ENCODE results near the gene ZFYVE16. TPM values are rescaled to one million over a fixed set of nuclear protein-coding genes. Genes with fewer than 3 reads are reported as not detected.

Gene ZFYVE16
- total RNA-seq, 1 donor from 2014 or later: 113 TPM

- H3K9me3 ChIP-seq (ENCODE audit: low read depth): no peaks in the 10 kb centered on the region
- no peaks in the 10 kb centered on the region for H3K79me2 ChIP-seq (ENCODE audit: low read depth)
- H3K9ac ChIP-seq: no peak overlapping the region
- peak overlapping the region; percentile 39 for H3K27ac ChIP-seq
- Mint-ChIP-seq H3K36me3 (peaks cover 1% of the 10 kb centered on the region), H3K27ac (no peak overlapping the region), H3K4me1 (no peaks in the 10 kb centered on the region), H3K27me3 (ENCODE audit: insufficient read depth, low read depth) (no peaks in the 10 kb centered on the region), H3K9me3 (no peaks in the 10 kb centered on the region), H3K4me3 (no peak overlapping the region)
- no peak overlapping the region for H3K4me3 ChIP-seq
- H3K4me1 ChIP-seq: peaks cover 3% of the 10 kb centered on the region
- H3K4me2 ChIP-seq: no peak overlapping the region
- no peaks in the 10 kb centered on the region for H3F3A ChIP-seq (ENCODE audit: low read depth)
- DNase-seq (ENCODE audit: low spot score): peak; percentile 49
- no peak overlapping the region for H2AFZ ChIP-seq (replicated peaks)
- TF ChIP-seq EZH2phosphoT487 (IDR thresholded peaks at IDR 0.05) (no peak), EZH2 (IDR thresholded peaks at IDR 0.05) (no peak)
- TF ChIP-seq, protein P1, sequence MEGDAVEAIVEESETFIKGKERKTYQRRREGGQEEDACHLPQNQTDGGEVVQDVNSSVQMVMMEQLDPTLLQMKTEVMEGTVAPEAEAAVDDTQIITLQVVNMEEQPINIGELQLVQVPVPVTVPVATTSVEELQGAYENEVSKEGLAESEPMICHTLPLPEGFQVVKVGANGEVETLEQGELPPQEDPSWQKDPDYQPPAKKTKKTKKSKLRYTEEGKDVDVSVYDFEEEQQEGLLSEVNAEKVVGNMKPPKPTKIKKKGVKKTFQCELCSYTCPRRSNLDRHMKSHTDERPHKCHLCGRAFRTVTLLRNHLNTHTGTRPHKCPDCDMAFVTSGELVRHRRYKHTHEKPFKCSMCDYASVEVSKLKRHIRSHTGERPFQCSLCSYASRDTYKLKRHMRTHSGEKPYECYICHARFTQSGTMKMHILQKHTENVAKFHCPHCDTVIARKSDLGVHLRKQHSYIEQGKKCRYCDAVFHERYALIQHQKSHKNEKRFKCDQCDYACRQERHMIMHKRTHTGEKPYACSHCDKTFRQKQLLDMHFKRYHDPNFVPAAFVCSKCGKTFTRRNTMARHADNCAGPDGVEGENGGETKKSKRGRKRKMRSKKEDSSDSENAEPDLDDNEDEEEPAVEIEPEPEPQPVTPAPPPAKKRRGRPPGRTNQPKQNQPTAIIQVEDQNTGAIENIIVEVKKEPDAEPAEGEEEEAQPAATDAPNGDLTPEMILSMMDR (IDR thresholded peaks at IDR 0.05): no peak
- no peaks in the 10 kb centered on the region for H3K27me3 ChIP-seq
- H4K20me1 ChIP-seq (ENCODE audit: low read depth): no peaks in the 10 kb centered on the region
- H3K36me3 ChIP-seq: no peaks in the 10 kb centered on the region
These were observed 99.8 kb downstream of the ZFYVE16 start for GRCh38 chr5:80507663-80508062.

DNA sequence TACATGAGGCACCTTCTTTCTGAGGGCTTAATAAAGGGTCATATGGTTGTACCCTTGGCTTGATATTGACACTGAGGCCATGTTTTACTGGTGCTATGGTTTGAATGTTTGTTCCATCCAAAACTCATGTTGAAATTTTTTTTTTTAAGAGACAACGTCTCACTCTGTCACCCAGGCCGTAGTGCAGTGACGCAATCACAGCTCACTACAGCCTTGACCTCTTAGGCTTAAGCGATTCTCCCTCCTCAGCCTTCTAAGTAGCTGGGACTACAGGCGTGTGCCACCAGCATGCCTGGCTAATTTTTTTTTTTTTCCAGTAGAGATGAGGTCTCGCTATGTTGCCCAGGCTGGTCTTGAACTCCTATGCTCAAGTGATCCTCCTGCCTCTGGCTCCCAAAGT, 101.0 kb downstream of the ZFYVE16 start:
- Histone ChIP-seq H3K27ac (no peak overlapping the region), H2AFZ (replicated peaks) (no peak overlapping the region), H3K4me1 (peaks cover 3% of the 10 kb centered on the region), H3K27me3 (no peaks in the 10 kb centered on the region), H3K79me2 (ENCODE audit: low read depth) (no peaks in the 10 kb centered on the region), H3K9ac (no peak overlapping the region), H3K4me2 (no peak overlapping the region), H3K36me3 (no peaks in the 10 kb centered on the region), H4K20me1 (ENCODE audit: low read depth) (no peaks in the 10 kb centered on the region), H3K9me3 (ENCODE audit: low read depth) (no peaks in the 10 kb centered on the region), H3K4me3 (no peak overlapping the region), H3F3A (ENCODE audit: low read depth) (no peaks in the 10 kb centered on the region)
- H3K36me3 Mint-ChIP-seq: peaks cover 1% of the 10 kb centered on the region
- no peak overlapping the region for H3K27ac Mint-ChIP-seq
- no peaks in the 10 kb centered on the region for H3K27me3 Mint-ChIP-seq (ENCODE audit: insufficient read depth, low read depth)
- no peaks in the 10 kb centered on the region for H3K9me3 Mint-ChIP-seq
- H3K4me3 Mint-ChIP-seq: no peak overlapping the region
- no peak for DNase-seq (ENCODE audit: low spot score)
- TF ChIP-seq EZH2phosphoT487 (IDR thresholded peaks at IDR 0.05) (no peak), EZH2 (IDR thresholded peaks at IDR 0.05) (no peak)
- TF ChIP-seq, protein P1 (IDR thresholded peaks at IDR 0.05): no peak
- H3K4me1 Mint-ChIP-seq: no peaks in the 10 kb centered on the region

DNA sequence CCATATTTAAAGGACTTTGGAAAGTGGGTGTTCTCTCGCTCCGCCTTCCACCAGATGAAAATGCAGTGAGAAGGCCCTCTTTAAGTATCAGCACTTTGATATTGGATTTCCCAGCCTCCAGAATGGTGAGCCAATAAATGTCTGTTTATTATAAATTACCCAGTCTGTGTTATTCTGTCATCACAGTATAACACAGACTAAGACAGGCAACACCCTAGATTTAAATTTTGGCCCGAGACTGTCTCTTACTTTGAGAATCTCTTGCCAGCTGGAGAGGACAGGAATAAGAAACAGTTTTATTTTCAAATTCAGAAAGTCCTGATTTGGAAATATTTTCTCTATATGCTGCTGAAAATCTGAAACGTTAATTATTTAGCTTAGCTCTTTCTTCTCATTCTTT, 101.5 kb downstream of the ZFYVE16 start:
- H3K36me3 Mint-ChIP-seq: peaks cover 1% of the 10 kb centered on the region
- no peaks in the 10 kb centered on the region for H3K36me3 ChIP-seq
- H3K27me3 Mint-ChIP-seq (ENCODE audit: insufficient read depth, low read depth): no peaks in the 10 kb centered on the region
- H3K79me2 ChIP-seq (ENCODE audit: low read depth): no peaks in the 10 kb centered on the region
- no peak overlapping the region for H3K27ac Mint-ChIP-seq
- no peak overlapping the region for H2AFZ ChIP-seq (replicated peaks)
- TF ChIP-seq EZH2 (IDR thresholded peaks at IDR 0.05) (no peak), EZH2phosphoT487 (IDR thresholded peaks at IDR 0.05) (no peak)
- TF ChIP-seq, protein P1 (IDR thresholded peaks at IDR 0.05): no peak
- no peak overlapping the region for H3K9ac ChIP-seq
- no peaks in the 10 kb centered on the region for H3K9me3 ChIP-seq (ENCODE audit: low read depth)
- DNase-seq (ENCODE audit: low spot score): no peak
- H3K9me3 Mint-ChIP-seq: no peaks in the 10 kb centered on the region
- H3K27ac ChIP-seq: no peak overlapping the region
- H3K4me1 Mint-ChIP-seq: no peaks in the 10 kb centered on the region
- no peak overlapping the region for H3K4me3 ChIP-seq
- H3K27me3 ChIP-seq: no peaks in the 10 kb centered on the region
- H4K20me1 ChIP-seq (ENCODE audit: low read depth): no peaks in the 10 kb centered on the region
- peaks cover 3% of the 10 kb centered on the region for H3K4me1 ChIP-seq
- no peaks in the 10 kb centered on the region for H3F3A ChIP-seq (ENCODE audit: low read depth)
- no peak overlapping the region for H3K4me3 Mint-ChIP-seq
- no peak overlapping the region for H3K4me2 ChIP-seq

Measured in neural progenitor cell (in vitro differentiated cells).